GM20000 (cell line): ENCODE measurements around the gene PXDC1.

Source experiments
- DNase-seq: peaks from one replicate; pipeline ENCODE4 v3.0.0; 2012; ENCODE audit warnings: low spot score
- TF ChIP-seq, protein P1 (sequence below): IDR thresholded peaks from 2 replicates; pipeline ENCODE4 v1.5.1; 2012; ENCODE audit warnings: mild to moderate bottlenecking, control low read depth; ENCODE audit errors: extremely low read depth, missing control alignments

The PXDC1 gene

DNA sequence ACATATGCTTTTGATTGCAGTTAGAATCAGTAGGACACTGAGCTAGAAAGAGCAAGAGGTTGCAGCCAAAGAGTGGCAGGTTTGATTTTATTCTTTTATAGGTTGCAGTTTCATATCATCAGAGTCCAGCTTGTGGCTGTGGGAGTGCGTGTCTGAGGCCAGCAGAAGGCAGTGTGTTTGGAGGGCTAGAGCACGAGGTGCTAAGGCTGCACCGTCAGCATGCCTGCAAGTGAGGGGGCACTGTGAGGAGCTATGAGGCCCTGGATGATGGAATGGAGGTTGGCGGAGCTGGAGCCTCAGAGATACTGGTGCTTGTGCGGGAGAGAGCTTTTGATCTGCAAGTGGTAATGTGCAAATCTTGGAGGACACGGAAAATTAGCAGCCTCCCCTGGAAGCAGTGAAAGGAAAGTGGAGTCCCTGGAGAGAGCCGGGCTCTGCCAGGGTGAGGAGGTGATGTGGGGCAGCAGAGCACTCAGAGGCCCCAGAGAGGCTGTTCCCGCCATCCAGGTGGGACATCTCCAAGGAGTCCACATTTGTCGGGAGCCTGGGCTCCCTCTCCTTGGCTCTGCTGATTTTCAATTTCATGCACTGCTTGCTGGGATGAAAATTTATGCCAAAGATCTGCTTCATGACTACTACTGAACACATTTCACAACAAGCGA lies 43.6 kb downstream of the PXDC1 start:
- TF ChIP-seq, protein P1, sequence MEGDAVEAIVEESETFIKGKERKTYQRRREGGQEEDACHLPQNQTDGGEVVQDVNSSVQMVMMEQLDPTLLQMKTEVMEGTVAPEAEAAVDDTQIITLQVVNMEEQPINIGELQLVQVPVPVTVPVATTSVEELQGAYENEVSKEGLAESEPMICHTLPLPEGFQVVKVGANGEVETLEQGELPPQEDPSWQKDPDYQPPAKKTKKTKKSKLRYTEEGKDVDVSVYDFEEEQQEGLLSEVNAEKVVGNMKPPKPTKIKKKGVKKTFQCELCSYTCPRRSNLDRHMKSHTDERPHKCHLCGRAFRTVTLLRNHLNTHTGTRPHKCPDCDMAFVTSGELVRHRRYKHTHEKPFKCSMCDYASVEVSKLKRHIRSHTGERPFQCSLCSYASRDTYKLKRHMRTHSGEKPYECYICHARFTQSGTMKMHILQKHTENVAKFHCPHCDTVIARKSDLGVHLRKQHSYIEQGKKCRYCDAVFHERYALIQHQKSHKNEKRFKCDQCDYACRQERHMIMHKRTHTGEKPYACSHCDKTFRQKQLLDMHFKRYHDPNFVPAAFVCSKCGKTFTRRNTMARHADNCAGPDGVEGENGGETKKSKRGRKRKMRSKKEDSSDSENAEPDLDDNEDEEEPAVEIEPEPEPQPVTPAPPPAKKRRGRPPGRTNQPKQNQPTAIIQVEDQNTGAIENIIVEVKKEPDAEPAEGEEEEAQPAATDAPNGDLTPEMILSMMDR, result no peak
- no peak for DNase-seq

DNA sequence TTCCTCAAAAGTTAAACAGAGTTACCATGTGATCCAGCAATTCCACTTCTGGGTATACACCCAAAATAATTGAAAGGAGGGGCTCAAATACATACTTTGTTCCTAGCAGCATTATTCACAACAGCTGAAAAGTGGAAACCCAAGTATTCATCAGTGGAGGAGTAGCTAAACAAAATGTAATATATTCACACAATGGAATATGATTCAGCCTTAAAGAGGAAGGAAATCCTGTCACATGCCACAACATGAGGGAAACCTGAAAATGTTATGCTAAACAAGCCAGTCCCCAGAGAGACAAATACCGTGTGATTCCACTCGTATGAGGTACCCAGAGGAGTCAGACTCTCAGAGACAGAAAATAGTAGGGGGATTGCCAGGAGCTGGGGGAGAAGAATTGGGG lies 44.5 kb downstream of the PXDC1 start:
- TF ChIP-seq, protein P1, result no peak
- DNase-seq, result no peak

DNA sequence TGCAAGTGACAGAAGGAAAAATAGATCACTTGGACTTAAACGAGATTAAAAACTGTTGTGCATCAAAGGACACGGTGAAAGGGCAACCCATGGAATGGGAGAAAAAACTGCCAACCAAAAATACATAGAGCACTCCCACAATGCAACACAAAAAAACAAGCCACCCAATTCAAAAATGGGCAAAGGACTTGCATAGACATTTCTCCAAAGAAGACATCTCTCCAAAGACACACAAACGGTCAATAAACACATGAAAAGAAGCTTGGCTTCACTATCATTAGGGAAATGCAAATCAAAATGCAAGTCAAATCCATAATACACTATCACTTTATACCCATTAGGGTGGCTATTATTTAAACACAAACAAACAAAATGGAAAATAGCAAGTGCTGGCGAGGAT lies 45.0 kb downstream of the PXDC1 start:
- DNase-seq, result no peak
- TF ChIP-seq, protein P1, result no peak

DNA sequence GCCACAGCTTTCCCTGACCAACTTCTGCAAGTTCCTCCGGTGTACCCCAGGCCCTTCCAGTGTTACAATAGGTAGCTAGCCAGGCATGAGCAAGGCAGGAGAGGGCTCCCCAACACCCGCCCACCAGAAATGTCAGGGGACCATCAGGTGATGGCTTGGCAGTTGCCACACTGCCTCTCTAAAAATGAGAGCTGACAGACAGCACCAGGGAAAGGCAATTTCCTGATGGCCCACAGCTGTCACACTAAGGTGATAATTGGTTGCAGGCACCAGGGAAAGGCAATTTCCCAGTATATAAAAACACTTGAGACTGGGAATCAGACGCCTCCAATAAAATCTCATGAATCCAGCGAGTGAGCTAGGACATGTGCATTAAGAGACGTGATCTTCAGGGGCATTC lies 49.9 kb downstream of the PXDC1 start:
- TF ChIP-seq, protein P1, result no peak
- DNase-seq, result no peak

DNA sequence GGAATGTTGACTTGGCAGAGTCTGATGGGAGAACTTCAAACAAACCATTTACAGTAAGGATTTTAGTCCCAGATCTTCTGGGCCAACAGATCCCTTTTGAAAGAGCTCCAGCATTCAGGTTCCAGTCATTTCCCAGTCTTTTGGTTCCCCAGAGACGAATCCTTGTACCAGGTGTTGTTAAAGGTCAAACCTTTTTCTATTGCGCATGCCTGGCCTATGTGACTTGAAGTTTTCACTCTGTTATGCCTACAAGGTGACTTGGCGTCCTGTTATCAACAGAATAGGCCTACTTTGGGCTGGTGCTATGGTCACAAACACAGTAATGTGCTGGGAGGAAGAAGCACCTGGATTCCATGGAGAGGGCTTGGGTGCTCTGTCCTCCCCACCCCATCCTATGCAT lies 52.3 kb downstream of the PXDC1 start:
- no peak for DNase-seq
- TF ChIP-seq, protein P1, result no peak

DNA sequence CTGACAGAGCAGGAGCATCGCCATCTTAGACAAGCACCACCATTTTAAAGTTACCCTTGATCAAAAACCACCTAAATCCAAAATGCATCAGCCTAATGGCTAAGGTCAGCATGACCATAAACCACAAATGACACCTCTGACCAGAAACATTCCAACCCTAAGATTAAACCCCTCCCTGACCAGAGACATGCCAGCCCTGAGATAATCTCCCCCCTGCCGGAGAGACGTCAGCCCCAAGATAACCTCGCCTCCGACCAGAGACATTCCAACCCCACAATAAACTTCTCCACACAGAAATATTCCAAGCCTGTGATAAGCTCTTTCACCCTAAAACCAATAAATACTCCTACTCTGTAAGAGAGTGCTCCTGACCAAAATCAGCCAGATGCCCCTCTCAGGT lies 53.5 kb downstream of the PXDC1 start:
- TF ChIP-seq, protein P1, result no peak
- DNase-seq, result no peak

DNA sequence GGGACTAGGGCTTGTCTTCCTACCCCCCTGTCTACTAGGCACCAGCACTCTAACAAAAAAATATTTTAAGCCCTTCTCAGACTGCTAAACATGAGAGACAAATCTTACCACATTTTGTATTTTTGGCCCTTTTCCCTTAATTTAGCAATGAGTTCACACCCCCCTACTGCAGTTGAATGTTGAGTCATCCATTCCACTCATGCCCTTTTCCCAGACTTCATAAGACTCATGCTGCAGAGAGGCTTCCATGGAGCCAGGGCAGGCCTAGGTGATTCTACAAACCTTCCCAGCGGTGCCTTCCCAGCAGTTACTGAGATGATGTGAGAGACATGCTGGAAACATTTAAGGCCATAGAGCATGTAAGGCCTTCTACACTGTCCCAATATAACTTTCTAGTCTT lies 53.9 kb downstream of the PXDC1 start:
- TF ChIP-seq, protein P1, result no peak

More for the DNA sequence above, 53.9 kb downstream of the PXDC1 start:
- DNase-seq, result no peak
